Keratinocyte (primary cell): ENCODE results near the gene BLOC1S6.

Experiments
- EZH2 ChIP-seq: IDR thresholded peaks from one replicate; pipeline ENCODE4 v1.6.1; 2012; ENCODE audit warnings: inconsistent platforms, mild to moderate bottlenecking, low read length, moderate library complexity
- TF ChIP-seq, protein P1 (sequence below), 3 experiments: IDR thresholded peaks in 1 of 3; conservative IDR thresholded peaks in 1 of 3; optimal IDR thresholded peaks in 1 of 3; 2 replicates in 2 of 3; 3 replicates in 1 of 3; pipeline versions ENCODE3 to v1.5.1; 2011; ENCODE audit warnings: low read length in 3 of 3, mild to moderate bottlenecking in 3 of 3, moderate library complexity in 2 of 3, control low read depth in 1 of 3, inconsistent platforms in 1 of 3; ENCODE audit not compliant: insufficient read depth in 2 of 3; ENCODE audit errors: extremely low read depth in 1 of 3

DNA sequence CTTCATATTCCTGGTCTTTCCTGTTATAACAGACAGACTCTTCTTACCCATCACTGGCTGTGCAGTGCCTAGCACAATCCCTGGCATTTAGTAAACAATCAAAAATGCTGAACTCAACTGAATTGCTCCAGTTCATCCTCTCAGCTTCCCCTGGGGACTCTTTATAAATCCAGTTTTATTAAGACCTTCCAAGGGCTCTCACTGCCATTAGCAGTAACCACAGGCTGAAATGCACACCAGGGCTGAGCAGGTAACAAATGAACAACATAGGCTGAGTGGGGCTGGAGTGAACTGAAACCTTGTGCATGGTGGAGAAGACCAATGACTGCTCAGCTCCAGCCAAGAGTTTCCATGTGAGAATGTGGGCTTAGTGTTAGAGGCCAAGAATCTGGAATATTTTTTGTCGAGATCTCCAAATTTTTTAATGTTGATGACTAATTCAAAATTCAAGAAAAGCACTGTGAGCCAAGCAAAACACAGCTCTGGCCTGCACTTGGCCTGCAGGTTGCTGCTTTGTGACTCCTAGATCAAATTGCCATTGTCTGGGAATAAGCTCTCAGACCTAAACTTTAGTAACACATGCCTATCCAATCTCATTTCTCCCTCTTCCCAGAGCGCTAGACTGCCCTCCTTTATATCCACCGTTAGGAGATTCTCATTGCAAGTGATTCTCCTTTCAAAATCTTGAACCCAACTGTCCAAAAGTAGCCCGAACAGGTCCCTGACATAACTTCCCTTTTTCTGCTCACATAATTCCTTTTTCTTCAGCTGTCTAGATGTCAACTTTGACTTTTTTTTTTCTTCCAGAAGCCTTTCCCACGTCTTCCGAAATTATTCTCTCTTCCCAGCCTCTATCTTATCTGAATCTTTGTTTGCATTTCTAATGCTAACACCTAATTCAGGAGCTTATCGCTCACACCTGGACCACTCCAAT is 55.1 kb downstream of the BLOC1S6 start:
- TF ChIP-seq, protein P1, sequence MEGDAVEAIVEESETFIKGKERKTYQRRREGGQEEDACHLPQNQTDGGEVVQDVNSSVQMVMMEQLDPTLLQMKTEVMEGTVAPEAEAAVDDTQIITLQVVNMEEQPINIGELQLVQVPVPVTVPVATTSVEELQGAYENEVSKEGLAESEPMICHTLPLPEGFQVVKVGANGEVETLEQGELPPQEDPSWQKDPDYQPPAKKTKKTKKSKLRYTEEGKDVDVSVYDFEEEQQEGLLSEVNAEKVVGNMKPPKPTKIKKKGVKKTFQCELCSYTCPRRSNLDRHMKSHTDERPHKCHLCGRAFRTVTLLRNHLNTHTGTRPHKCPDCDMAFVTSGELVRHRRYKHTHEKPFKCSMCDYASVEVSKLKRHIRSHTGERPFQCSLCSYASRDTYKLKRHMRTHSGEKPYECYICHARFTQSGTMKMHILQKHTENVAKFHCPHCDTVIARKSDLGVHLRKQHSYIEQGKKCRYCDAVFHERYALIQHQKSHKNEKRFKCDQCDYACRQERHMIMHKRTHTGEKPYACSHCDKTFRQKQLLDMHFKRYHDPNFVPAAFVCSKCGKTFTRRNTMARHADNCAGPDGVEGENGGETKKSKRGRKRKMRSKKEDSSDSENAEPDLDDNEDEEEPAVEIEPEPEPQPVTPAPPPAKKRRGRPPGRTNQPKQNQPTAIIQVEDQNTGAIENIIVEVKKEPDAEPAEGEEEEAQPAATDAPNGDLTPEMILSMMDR (optimal IDR thresholded peaks at IDR 0.05 in 1 of 3, IDR thresholded peaks at IDR 0.05 in 1 of 3, conservative IDR thresholded peaks at IDR 0.05 in 1 of 3; ENCODE audit: extremely low read depth in 1 of 3, insufficient read depth in 2 of 3, low read length in 3 of 3), result no peak
- TF ChIP-seq EZH2, result no peak
